ENCODE data around the gene ATRNL1.

DNA sequence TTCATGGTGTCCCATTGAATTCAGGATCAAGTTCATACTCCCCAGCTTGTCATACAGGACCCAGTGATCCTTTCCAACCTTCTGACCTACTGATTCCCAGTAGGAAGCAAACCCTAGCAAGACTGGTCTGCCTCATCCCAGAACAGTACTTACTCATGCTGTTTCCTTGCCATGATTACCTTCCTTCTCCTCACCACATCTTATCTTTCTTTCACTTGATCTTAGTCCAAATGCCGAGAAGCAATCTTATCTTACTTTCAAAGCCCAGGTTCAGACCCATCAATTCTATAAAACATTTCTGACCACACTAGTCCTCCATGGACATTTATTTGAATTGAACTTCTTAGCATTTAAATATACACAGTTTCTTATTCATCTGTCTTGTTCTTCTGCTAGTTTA lies 26.6 kb upstream of the ATRNL1 start:
- TF ChIP-seq YY1 (IDR thresholded peaks at IDR 0.05; ENCODE audit: insufficient read depth, insufficient read length) (no peak), ZNF274 (IDR thresholded peaks at IDR 0.05; ENCODE audit: low read depth, low read length) (no peak), SUZ12 (IDR thresholded peaks at IDR 0.05; ENCODE audit: extremely low read depth, insufficient read depth, insufficient read length) (no peak)

Measured in NT2/D1 (cell line).